Peyer's patch (tissue), 4 donors: Measurements from ENCODE around the gene SYT14.

Experiments
- POLR2A ChIP-seq, 2 donors: fragments of 450-650 bp; IDR thresholded peaks; one replicate each; pipeline ENCODE4 v1.5.1; 2017; ENCODE audit warnings: antibody characterized with exemption in 2 of 2, mild to moderate bottlenecking in 2 of 2, moderate library complexity in 2 of 2
- TF ChIP-seq, protein P1 (sequence below), 6 experiments: fragments of 450-650 bp in 4 of 6; fragments of 200-600 bp in 2 of 6; sonication (generic) in 1 of 6; IDR thresholded peaks; one replicate each; pipeline ENCODE4 v1.5.1; 2017 to 2019; ENCODE audit warnings: antibody characterized with exemption in 6 of 6, mild to moderate bottlenecking in 3 of 6, moderate library complexity in 1 of 6

- TF ChIP-seq, protein P1, sequence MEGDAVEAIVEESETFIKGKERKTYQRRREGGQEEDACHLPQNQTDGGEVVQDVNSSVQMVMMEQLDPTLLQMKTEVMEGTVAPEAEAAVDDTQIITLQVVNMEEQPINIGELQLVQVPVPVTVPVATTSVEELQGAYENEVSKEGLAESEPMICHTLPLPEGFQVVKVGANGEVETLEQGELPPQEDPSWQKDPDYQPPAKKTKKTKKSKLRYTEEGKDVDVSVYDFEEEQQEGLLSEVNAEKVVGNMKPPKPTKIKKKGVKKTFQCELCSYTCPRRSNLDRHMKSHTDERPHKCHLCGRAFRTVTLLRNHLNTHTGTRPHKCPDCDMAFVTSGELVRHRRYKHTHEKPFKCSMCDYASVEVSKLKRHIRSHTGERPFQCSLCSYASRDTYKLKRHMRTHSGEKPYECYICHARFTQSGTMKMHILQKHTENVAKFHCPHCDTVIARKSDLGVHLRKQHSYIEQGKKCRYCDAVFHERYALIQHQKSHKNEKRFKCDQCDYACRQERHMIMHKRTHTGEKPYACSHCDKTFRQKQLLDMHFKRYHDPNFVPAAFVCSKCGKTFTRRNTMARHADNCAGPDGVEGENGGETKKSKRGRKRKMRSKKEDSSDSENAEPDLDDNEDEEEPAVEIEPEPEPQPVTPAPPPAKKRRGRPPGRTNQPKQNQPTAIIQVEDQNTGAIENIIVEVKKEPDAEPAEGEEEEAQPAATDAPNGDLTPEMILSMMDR (IDR thresholded peaks at IDR 0.05): no peak
- TF ChIP-seq POLR2A (IDR thresholded peaks at IDR 0.05): no peak
Observed at GRCh38 chr1:210021145-210021860, 83.3 kb downstream of the SYT14 start.
